ENCODE measurements around the gene ACOXL.

GRCh38 chr2:110725859-110726258 lies 6.5 kb upstream of the ACOXL start:
- no peak for TF ChIP-seq CTCF (IDR thresholded peaks at IDR 0.05)
- no peak for TF ChIP-seq POLR2A (IDR thresholded peaks at IDR 0.05)

Data from esophagus squamous epithelium (tissue), 4 donors.